Astrocyte (in vitro differentiated cells and primary cell): Measurements from ENCODE around the gene CPNE7. TPM values are rescaled to one million over a fixed set of nuclear protein-coding genes. Genes with fewer than 3 reads are reported as not detected.

Source experiments
- DNase-seq: peaks from one replicate; pipeline ENCODE4 v3.0.0-alpha.2; 2010; ENCODE audit warnings: low read depth
- FAIRE-seq: peaks from 2 replicates; lab custom pipeline; 2011; peaks lifted over from hg19 to GRCh38; lab: Jason Lieb, UNC
- H2AFZ ChIP-seq: 2 replicates; pipeline ENCODE4 v1.6.0; 2012; ENCODE audit warnings: low read depth, low read length, inconsistent platforms
- H3K27ac ChIP-seq: 2 replicates; pipeline ENCODE4 v1.5.1; 2011; ENCODE audit warnings: low read depth, low read length, inconsistent platforms
- H3K27me3 ChIP-seq: 2 replicates; pipeline ENCODE4 v1.6.0; 2011; ENCODE audit warnings: low read length, inconsistent platforms; ENCODE audit not compliant: insufficient read depth
- H3K36me3 ChIP-seq: 2 replicates; pipeline ENCODE4 v1.5.1; 2011; ENCODE audit warnings: low read length, inconsistent platforms; ENCODE audit not compliant: insufficient read depth
- H3K4me1 ChIP-seq: 2 replicates; pipeline ENCODE4 v1.5.1; 2011; ENCODE audit warnings: low read length, inconsistent platforms; ENCODE audit not compliant: insufficient read depth
- H3K4me2 ChIP-seq: 2 replicates; pipeline ENCODE4 v1.6.0; 2012; ENCODE audit warnings: low read length, inconsistent platforms
- H3K4me3 ChIP-seq: 2 replicates; pipeline ENCODE4 v1.5.1; 2011; ENCODE audit warnings: low read depth, mild to moderate bottlenecking, low read length, inconsistent platforms; ENCODE audit not compliant: insufficient read depth
- H3K79me2 ChIP-seq: 2 replicates; pipeline ENCODE4 v1.6.0; 2012; ENCODE audit warnings: mild to moderate bottlenecking, low read length, inconsistent platforms; ENCODE audit not compliant: insufficient read depth
- H3K9ac ChIP-seq: 2 replicates; pipeline ENCODE4 v1.6.0; 2012; ENCODE audit warnings: mild to moderate bottlenecking, low read length, inconsistent platforms
- H3K9me3 ChIP-seq: 2 replicates; pipeline ENCODE4 v1.5.1; 2012; ENCODE audit warnings: low read depth, mild to moderate bottlenecking, low read length, inconsistent platforms; ENCODE audit not compliant: insufficient read depth
- H4K20me1 ChIP-seq: 2 replicates; pipeline ENCODE4 v1.6.0; 2012; ENCODE audit warnings: low read length, inconsistent platforms; ENCODE audit not compliant: insufficient read depth
- H3K27ac Mint-ChIP-seq: one replicate; pipeline ENCODE4 v1.8.0; 2021; ENCODE audit warnings: mild to moderate bottlenecking, mixed read lengths; ENCODE audit not compliant: unreplicated experiment
- H3K27me3 Mint-ChIP-seq: one replicate; pipeline ENCODE4 v1.8.0; 2021; ENCODE audit warnings: low read depth, mixed read lengths; ENCODE audit not compliant: unreplicated experiment
- H3K36me3 Mint-ChIP-seq: one replicate; pipeline ENCODE4 v1.8.0; 2021; ENCODE audit warnings: low read depth, mixed read lengths; ENCODE audit not compliant: unreplicated experiment
- H3K4me1 Mint-ChIP-seq: one replicate; pipeline ENCODE4 v1.8.0; 2021; ENCODE audit warnings: low read depth, mixed read lengths; ENCODE audit not compliant: unreplicated experiment
- H3K4me3 Mint-ChIP-seq: one replicate; pipeline ENCODE4 v1.8.0; 2021; ENCODE audit warnings: mild to moderate bottlenecking, moderate library complexity, mixed read lengths; ENCODE audit not compliant: unreplicated experiment
- H3K9me3 Mint-ChIP-seq: one replicate; pipeline ENCODE4 v1.8.0; 2021; ENCODE audit warnings: mild to moderate bottlenecking, mixed read lengths; ENCODE audit not compliant: unreplicated experiment
- CTCF ChIP-seq: IDR thresholded peaks from 2 replicates; pipeline ENCODE4 v1.5.1; 2011; ENCODE audit warnings: low read depth, mild to moderate bottlenecking, inconsistent platforms, low read length, moderate library complexity; ENCODE audit not compliant: insufficient read depth
- EZH2 ChIP-seq: IDR thresholded peaks from 2 replicates; pipeline ENCODE4 v1.6.1; 2012; ENCODE audit warnings: mild to moderate bottlenecking, low read length, inconsistent platforms; ENCODE audit not compliant: insufficient read depth
- total RNA-seq: library from RNA; stranded (reverse); gene quantifications from 2 replicates; pipeline ENCODE4 v1.2.1, GENCODE V29; 2021

CPNE7 gene
- total RNA-seq, 1 donor from 2014 or later: 7.5 TPM

DNA sequence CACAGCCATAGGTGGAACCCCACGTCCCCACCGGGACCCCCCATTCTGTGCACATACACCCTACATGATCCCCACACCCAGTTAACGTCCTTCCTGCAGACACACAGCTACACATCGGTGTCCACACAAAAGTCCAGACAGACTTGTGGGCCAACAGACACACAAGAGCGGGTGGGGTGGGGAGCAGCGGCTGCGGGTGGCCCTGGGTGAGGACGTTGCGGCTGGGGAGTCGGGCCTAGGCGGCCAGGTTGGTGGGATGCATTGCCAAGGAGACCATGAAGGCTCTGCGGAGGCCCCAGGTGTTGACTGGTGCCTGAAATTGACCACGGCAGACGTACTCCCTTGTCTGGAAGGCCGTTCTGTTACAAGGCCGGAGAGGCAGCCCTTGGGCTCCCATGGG lies 29.2 kb downstream of the CPNE7 start:
- no peak for FAIRE-seq
- Histone ChIP-seq H3K27me3 (no peaks in the 10 kb centered on the region), H3K36me3 (no peaks in the 10 kb centered on the region), H4K20me1 (no peaks in the 10 kb centered on the region), H2AFZ (no peak overlapping the region), H3K27ac (no peak overlapping the region), H3K79me2 (no peaks in the 10 kb centered on the region), H3K4me3 (no peak overlapping the region), H3K4me2 (no peak overlapping the region), H3K4me1 (peaks cover 21% of the 10 kb centered on the region), H3K9me3 (no peaks in the 10 kb centered on the region), H3K9ac (no peak overlapping the region)
- Mint-ChIP-seq H3K27ac (no peak overlapping the region), H3K4me3 (no peak overlapping the region), H3K9me3 (no peaks in the 10 kb centered on the region), H3K36me3 (no peaks in the 10 kb centered on the region), H3K4me1 (peaks cover 7% of the 10 kb centered on the region), H3K27me3 (peaks cover 11% of the 10 kb centered on the region)
- no peak for DNase-seq
- no peak for TF ChIP-seq CTCF
- TF ChIP-seq EZH2: no peak

DNA sequence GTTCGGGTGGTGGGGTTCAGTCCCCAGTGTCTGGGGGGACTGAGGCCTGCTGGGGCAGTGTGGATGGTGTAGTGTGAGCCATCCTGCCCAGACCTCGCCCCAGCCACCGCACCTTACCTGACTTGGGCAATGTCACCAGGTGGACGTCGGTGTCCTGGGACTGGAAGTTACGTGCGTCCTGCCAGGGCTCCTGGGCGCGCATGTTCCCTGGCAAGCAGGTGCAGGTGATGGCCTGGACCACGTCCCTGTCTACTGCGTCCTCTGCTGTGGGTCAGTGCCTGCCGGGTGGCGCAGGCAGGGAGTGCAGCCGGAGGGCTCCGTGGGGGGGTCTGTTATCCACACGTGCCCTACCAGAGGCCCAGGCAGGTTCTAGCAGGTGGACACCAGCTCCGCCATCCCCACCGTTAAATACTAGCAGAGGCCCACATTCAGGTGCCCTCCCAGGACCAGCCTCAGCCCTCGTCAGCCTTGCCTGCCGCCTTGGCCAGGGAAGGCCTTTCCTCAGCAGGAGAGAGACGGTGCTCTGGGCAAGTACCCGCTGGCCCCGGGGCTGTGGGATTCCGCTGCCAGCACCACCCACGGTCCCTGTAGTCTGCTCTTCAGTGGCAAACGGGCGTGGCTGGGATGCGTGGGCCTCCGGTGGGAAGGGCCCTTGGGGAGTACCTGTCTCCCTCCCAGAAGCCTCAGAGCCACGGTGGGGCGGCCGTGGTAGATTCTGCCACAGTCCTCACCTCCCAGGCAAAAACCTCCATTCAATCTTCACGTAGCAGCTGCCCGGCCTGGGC lies 29.8 kb downstream of the CPNE7 start:
- Histone ChIP-seq H4K20me1 (no peaks in the 10 kb centered on the region), H3K4me2 (no peak overlapping the region), H2AFZ (no peak overlapping the region), H3K36me3 (no peaks in the 10 kb centered on the region), H3K79me2 (no peaks in the 10 kb centered on the region), H3K4me1 (peaks cover 21% of the 10 kb centered on the region), H3K27ac (no peak overlapping the region), H3K9ac (no peak overlapping the region), H3K27me3 (no peaks in the 10 kb centered on the region), H3K4me3 (no peak overlapping the region), H3K9me3 (no peaks in the 10 kb centered on the region)
- H3K4me3 Mint-ChIP-seq: no peak overlapping the region
- FAIRE-seq (no peak), DNase-seq (no peak)
- peaks cover 11% of the 10 kb centered on the region for H3K27me3 Mint-ChIP-seq
- H3K9me3 Mint-ChIP-seq: no peaks in the 10 kb centered on the region
- peaks cover 6% of the 10 kb centered on the region for H3K4me1 Mint-ChIP-seq
- no peak overlapping the region for H3K27ac Mint-ChIP-seq
- TF ChIP-seq EZH2 (no peak), CTCF (no peak)
- no peaks in the 10 kb centered on the region for H3K36me3 Mint-ChIP-seq

- Histone ChIP-seq H3K4me1 (peaks cover 21% of the 10 kb centered on the region), H3K36me3 (no peaks in the 10 kb centered on the region), H3K9me3 (no peaks in the 10 kb centered on the region), H3K9ac (no peak overlapping the region), H2AFZ (no peak overlapping the region), H3K4me3 (no peak overlapping the region), H4K20me1 (no peaks in the 10 kb centered on the region), H3K27me3 (no peaks in the 10 kb centered on the region), H3K79me2 (no peaks in the 10 kb centered on the region), H3K27ac (no peak overlapping the region), H3K4me2 (no peak overlapping the region)
- H3K36me3 Mint-ChIP-seq: no peaks in the 10 kb centered on the region
- FAIRE-seq: no peak
- no peak overlapping the region for H3K4me3 Mint-ChIP-seq
- no peak for DNase-seq
- peaks cover 5% of the 10 kb centered on the region for H3K4me1 Mint-ChIP-seq
- no peaks in the 10 kb centered on the region for H3K9me3 Mint-ChIP-seq
- no peak overlapping the region for H3K27ac Mint-ChIP-seq
- TF ChIP-seq EZH2: no peak
- TF ChIP-seq CTCF: no peak
- H3K27me3 Mint-ChIP-seq: peaks cover 11% of the 10 kb centered on the region
Measured at GRCh38 chr16:89606006-89606405, 30.4 kb downstream of the CPNE7 start.
